Neural cell (in vitro differentiated cells): ENCODE measurements around the gene SDK1.

ENCODE experiments used
- CTCF ChIP-seq: fragments of 450-650 bp; IDR thresholded peaks from 2 replicates; pipeline ENCODE4 v1.5.1; 2014; ENCODE audit warnings: antibody characterized with exemption, mild to moderate bottlenecking, moderate library complexity; ENCODE audit not compliant: poor library complexity, severe bottlenecking
- EP300 ChIP-seq: fragments of 450-650 bp; conservative IDR thresholded peaks from 2 replicates; pipeline ENCODE4 v1.6.1; 2014; ENCODE audit warnings: antibody characterized with exemption, mild to moderate bottlenecking, moderate library complexity; ENCODE audit not compliant: poor library complexity, severe bottlenecking
- EZH2 ChIP-seq: fragments of 200-600, 300-800 bp; shearing (Covaris generic), sonication (generic); IDR thresholded peaks from 2 replicates; pipeline ENCODE4 v1.6.1; 2014; ENCODE audit warnings: antibody characterized with exemption, low read length, borderline replicate concordance, mild to moderate bottlenecking; ENCODE audit not compliant: insufficient read depth, poor library complexity, severe bottlenecking
- POLR2AphosphoS5 ChIP-seq: IDR thresholded peaks from 2 replicates; pipeline ENCODE4 v1.6.1; 2012

DNA sequence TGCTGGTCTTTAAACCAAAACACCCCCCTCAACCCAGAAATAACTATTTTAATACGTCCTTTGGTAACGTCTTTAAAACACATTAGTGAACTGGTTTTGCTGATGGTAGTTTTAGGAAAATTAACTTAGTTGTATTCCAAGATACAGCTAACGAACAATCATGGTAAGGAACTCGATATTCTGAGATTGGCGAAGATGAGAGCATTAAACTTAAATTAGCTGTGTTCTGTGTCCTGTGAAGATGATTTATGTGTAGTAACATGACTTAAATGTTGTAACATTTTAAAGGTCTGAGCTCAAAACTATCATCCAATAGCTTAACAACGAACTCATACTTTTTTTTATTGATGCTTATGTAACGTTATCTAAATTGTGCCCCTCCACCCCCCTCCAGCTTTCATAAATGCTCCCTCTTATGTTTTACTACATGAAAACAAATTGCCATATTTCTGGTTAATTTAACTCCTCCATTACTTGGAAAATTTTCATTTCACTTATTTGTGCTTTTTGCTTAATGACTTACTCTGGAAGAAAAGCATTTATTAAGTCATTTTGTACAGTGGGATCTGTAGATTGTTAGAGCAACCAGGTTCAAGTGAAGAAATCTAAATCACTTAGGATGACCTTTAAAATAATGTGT, 1.7 kb downstream of the SDK1 start:
- TF ChIP-seq EZH2 = no peak
- TF ChIP-seq CTCF = no peak
- TF ChIP-seq POLR2AphosphoS5 = no peak
- no peak for TF ChIP-seq EP300
